Measurements from ENCODE around the gene PBXIP1. TPM values are rescaled to one million over a fixed set of nuclear protein-coding genes. Genes with fewer than 3 reads are reported as not detected.

PBXIP1 gene
- total and polyA plus RNA-seq, 4 donors, result 3.8 to 42.8 (median 20.5) TPM

DNA sequence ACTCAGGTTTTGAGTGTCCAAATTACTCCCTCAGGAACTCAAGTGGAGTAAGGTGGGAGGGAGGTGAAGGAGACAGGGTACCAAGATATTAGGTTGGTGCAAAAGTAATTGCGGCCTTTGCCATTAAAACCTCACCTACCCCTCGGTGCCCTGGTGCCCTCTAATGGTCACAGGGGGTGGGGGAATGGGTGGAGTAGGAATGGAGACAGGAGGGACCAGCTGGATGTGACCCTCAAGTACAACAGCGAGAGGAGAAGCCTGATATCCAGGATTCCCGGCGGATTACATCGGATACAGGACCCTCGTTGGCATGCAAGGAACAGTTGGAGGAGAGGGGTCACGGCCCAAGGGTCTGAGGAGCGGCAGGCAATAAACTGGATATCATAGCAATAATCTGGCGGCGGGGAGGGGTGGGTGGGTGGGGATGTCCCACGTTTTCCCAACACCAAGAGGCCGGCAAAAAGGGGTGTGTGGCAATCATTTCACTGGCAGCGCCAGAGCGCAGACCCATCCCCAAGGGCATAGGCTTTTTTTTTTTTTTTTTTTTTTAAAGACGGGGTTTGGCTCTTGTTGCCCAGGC is 42.4 kb upstream of the PBXIP1 start (continued):
- TF ChIP-seq CTCF (IDR thresholded peaks at IDR 0.05; ENCODE audit: low read depth, low read length, missing input control) (peak; percentile 25), YY1 (IDR thresholded peaks at IDR 0.05) (no peak)

DNA sequence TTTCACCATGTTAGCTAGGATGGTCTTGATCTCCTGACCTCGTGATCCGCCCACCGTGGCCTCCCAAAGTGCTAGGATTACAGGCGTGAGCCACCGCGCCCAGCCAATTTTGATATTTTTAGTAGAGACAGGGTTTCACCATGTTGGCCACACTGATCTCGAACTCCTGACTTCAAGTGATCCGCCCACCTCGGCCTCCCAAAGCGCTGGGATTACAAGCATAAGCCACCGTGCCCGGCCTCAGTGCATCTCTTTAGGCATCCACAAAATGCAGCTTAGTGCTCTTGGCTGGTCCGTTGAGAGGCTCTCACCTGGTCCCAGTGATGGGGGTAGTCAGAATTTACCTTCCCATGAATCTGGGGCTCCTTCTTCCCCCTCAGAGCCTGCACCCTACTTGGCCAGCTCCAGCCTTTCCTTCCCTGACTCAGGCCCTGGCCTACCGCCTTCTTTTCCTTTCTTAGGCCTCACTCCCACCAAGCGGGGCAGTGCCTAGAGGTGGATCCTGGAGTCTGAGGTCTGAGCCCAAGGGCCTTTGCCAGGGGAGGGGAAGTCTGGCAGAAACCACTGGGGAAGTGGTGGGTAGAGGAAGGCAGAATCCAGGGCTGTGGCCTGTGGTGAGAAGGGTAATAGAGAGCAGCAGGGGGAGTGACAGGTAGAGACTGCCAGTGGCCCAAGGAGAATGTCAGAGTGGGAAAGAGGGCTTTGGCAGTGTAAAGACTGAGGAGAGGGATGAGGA is 41.2 kb upstream of the PBXIP1 start:
- no peaks in the 10 kb centered on the region for H3K9me3 ChIP-seq (ENCODE audit: control insufficient read depth in 4 of 4, low read length in 3 of 4)
- TF ChIP-seq ATF3 (IDR thresholded peaks at IDR 0.05) (no peak), HNF4A (conservative IDR thresholded peaks at IDR 0.05) (no peak), MAX (IDR thresholded peaks at IDR 0.05) (no peak), HNF4G (IDR thresholded peaks at IDR 0.05) (no peak), EGR1 (IDR thresholded peaks at IDR 0.05; ENCODE audit: low read depth in 2 of 2) (no peak), YY1 (IDR thresholded peaks at IDR 0.05) (no peak), FOXA2 (IDR thresholded peaks at IDR 0.05) (no peak), RAD21 (IDR thresholded peaks at IDR 0.05) (no peak), NR2F2 (IDR thresholded peaks at IDR 0.05) (no peak), TAF1 (conservative IDR thresholded peaks at IDR 0.05) (no peak), RXRA (IDR thresholded peaks at IDR 0.05) (no peak), CTCF (IDR thresholded peaks at IDR 0.05; ENCODE audit: low read depth, low read length, missing input control) (no peak), FOXA1 (IDR thresholded peaks at IDR 0.05) (no peak), GABPA (IDR thresholded peaks at IDR 0.05 in 1 of 2, conservative IDR thresholded peaks at IDR 0.05 in 1 of 2) (no peak), SP1 (IDR thresholded peaks at IDR 0.05) (no peak)
- TF ChIP-seq, protein P1, sequence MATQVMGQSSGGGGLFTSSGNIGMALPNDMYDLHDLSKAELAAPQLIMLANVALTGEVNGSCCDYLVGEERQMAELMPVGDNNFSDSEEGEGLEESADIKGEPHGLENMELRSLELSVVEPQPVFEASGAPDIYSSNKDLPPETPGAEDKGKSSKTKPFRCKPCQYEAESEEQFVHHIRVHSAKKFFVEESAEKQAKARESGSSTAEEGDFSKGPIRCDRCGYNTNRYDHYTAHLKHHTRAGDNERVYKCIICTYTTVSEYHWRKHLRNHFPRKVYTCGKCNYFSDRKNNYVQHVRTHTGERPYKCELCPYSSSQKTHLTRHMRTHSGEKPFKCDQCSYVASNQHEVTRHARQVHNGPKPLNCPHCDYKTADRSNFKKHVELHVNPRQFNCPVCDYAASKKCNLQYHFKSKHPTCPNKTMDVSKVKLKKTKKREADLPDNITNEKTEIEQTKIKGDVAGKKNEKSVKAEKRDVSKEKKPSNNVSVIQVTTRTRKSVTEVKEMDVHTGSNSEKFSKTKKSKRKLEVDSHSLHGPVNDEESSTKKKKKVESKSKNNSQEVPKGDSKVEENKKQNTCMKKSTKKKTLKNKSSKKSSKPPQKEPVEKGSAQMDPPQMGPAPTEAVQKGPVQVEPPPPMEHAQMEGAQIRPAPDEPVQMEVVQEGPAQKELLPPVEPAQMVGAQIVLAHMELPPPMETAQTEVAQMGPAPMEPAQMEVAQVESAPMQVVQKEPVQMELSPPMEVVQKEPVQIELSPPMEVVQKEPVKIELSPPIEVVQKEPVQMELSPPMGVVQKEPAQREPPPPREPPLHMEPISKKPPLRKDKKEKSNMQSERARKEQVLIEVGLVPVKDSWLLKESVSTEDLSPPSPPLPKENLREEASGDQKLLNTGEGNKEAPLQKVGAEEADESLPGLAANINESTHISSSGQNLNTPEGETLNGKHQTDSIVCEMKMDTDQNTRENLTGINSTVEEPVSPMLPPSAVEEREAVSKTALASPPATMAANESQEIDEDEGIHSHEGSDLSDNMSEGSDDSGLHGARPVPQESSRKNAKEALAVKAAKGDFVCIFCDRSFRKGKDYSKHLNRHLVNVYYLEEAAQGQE (IDR thresholded peaks at IDR 0.05), result no peak
- TF ChIP-seq, protein P2, sequence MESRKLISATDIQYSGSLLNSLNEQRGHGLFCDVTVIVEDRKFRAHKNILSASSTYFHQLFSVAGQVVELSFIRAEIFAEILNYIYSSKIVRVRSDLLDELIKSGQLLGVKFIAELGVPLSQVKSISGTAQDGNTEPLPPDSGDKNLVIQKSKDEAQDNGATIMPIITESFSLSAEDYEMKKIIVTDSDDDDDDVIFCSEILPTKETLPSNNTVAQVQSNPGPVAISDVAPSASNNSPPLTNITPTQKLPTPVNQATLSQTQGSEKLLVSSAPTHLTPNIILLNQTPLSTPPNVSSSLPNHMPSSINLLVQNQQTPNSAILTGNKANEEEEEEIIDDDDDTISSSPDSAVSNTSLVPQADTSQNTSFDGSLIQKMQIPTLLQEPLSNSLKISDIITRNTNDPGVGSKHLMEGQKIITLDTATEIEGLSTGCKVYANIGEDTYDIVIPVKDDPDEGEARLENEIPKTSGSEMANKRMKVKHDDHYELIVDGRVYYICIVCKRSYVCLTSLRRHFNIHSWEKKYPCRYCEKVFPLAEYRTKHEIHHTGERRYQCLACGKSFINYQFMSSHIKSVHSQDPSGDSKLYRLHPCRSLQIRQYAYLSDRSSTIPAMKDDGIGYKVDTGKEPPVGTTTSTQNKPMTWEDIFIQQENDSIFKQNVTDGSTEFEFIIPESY (IDR thresholded peaks at IDR 0.05), result no peak
- DNase-seq (ENCODE audit: low spot score), result no peak
- no peak overlapping the region for H3K9ac ChIP-seq (ENCODE audit: low read depth in 1 of 2, low read length in 2 of 2)
- H3K4me3 ChIP-seq (ENCODE audit: low read depth in 1 of 3, low read length in 3 of 3), result no peak overlapping the region
- H3K27ac ChIP-seq (ENCODE audit: low read depth in 1 of 2, low read length in 2 of 2), result no peak overlapping the region
- H3K27me3 ChIP-seq (ENCODE audit: control insufficient read depth in 4 of 4, insufficient read depth in 4 of 4, low read length in 3 of 4), result no peaks in the 10 kb centered on the region
- no peaks in the 10 kb centered on the region for H3K36me3 ChIP-seq (ENCODE audit: control insufficient read depth in 4 of 4, insufficient read depth in 3 of 4, low read depth in 1 of 4, low read length in 3 of 4)
- 86% methylated on average over 15 of the region's 15 CpGs for WGBS
- H3K4me1 ChIP-seq (ENCODE audit: control insufficient read depth in 4 of 4, insufficient read depth in 4 of 4, low read length in 3 of 4), result peaks cover 4 to 28% (median 21%) of the 10 kb centered on the region in 4 donors

Data from liver (tissue), 9 donors.